ENCODE measurements around the gene PRDM16.

PRDM16 gene

GRCh38 chr1:3311711-3312110 lies 242.7 kb downstream of the PRDM16 start:
- no peak overlapping the region for H3K9ac ChIP-seq (ENCODE audit: low read depth in 1 of 2, low read length in 2 of 2)
- no peaks in the 10 kb centered on the region for H3K36me3 ChIP-seq (ENCODE audit: control insufficient read depth in 1 of 2, insufficient read depth in 2 of 2, low read length in 2 of 2)
- no peaks in the 10 kb centered on the region for H3K9me3 ChIP-seq (ENCODE audit: control insufficient read depth in 1 of 2, low read length in 2 of 2)
- H3K27me3 ChIP-seq (ENCODE audit: control insufficient read depth in 1 of 2, insufficient read depth in 2 of 2, low read length in 2 of 2): no peaks in the 10 kb centered on the region
- no peak overlapping the region for H3K27ac ChIP-seq (ENCODE audit: low read depth, low read length)
- no peak overlapping the region for H3K4me3 ChIP-seq (ENCODE audit: low read depth in 1 of 2, low read length in 2 of 2)
- peaks cover 15 to 24% of the 10 kb centered on the region in 2 donors for H3K4me1 ChIP-seq (ENCODE audit: control insufficient read depth in 1 of 2, insufficient read depth in 2 of 2, low read length in 2 of 2)

- Histone ChIP-seq H3K9ac (ENCODE audit: low read depth in 1 of 2, low read length in 2 of 2) (no peak overlapping the region), H3K9me3 (ENCODE audit: control insufficient read depth in 1 of 2, low read length in 2 of 2) (no peaks in the 10 kb centered on the region), H3K36me3 (ENCODE audit: control insufficient read depth in 1 of 2, insufficient read depth in 2 of 2, low read length in 2 of 2) (no peaks in the 10 kb centered on the region), H3K4me3 (ENCODE audit: low read depth in 1 of 2, low read length in 2 of 2) (no peak overlapping the region), H3K27me3 (ENCODE audit: control insufficient read depth in 1 of 2, insufficient read depth in 2 of 2, low read length in 2 of 2) (no peaks in the 10 kb centered on the region), H3K27ac (ENCODE audit: low read depth, low read length) (peak overlapping the region; percentile 23), H3K4me1 (ENCODE audit: control insufficient read depth in 1 of 2, insufficient read depth in 2 of 2, low read length in 2 of 2) (peaks cover 15 to 24% of the 10 kb centered on the region in 2 donors)
Observed at GRCh38 chr1:3312310-3312897, 243.4 kb downstream of the PRDM16 start.

- Histone ChIP-seq H3K9me3 (ENCODE audit: control insufficient read depth in 1 of 2, low read length in 2 of 2) (no peaks in the 10 kb centered on the region), H3K27ac (ENCODE audit: low read depth, low read length) (peak overlapping the region; percentile 57), H3K9ac (ENCODE audit: low read depth in 1 of 2, low read length in 2 of 2) (no peak overlapping the region), H3K4me1 (ENCODE audit: control insufficient read depth in 1 of 2, insufficient read depth in 2 of 2, low read length in 2 of 2) (peaks cover 15 to 24% of the 10 kb centered on the region in 2 donors), H3K36me3 (ENCODE audit: control insufficient read depth in 1 of 2, insufficient read depth in 2 of 2, low read length in 2 of 2) (no peaks in the 10 kb centered on the region), H3K27me3 (ENCODE audit: control insufficient read depth in 1 of 2, insufficient read depth in 2 of 2, low read length in 2 of 2) (no peaks in the 10 kb centered on the region), H3K4me3 (ENCODE audit: low read depth in 1 of 2, low read length in 2 of 2) (no peak overlapping the region)
Observed at GRCh38 chr1:3312898-3313575, 244.0 kb downstream of the PRDM16 start.

GRCh38 chr1:3313576-3313950 lies 244.6 kb downstream of the PRDM16 start:
- Histone ChIP-seq H3K4me1 (ENCODE audit: control insufficient read depth in 1 of 2, insufficient read depth in 2 of 2, low read length in 2 of 2) (peaks cover 15 to 25% of the 10 kb centered on the region in 2 donors), H3K9me3 (ENCODE audit: control insufficient read depth in 1 of 2, low read length in 2 of 2) (no peaks in the 10 kb centered on the region), H3K27me3 (ENCODE audit: control insufficient read depth in 1 of 2, insufficient read depth in 2 of 2, low read length in 2 of 2) (no peaks in the 10 kb centered on the region), H3K27ac (ENCODE audit: low read depth, low read length) (peak overlapping the region; percentile 57), H3K9ac (ENCODE audit: low read depth in 1 of 2, low read length in 2 of 2) (no peak overlapping the region), H3K4me3 (ENCODE audit: low read depth in 1 of 2, low read length in 2 of 2) (no peak overlapping the region), H3K36me3 (ENCODE audit: control insufficient read depth in 1 of 2, insufficient read depth in 2 of 2, low read length in 2 of 2) (no peaks in the 10 kb centered on the region)

GRCh38 chr1:3314491-3315381 lies 245.7 kb downstream of the PRDM16 start:
- H3K36me3 ChIP-seq (ENCODE audit: control insufficient read depth in 1 of 2, insufficient read depth in 2 of 2, low read length in 2 of 2): no peaks in the 10 kb centered on the region
- H3K9ac ChIP-seq (ENCODE audit: low read depth in 1 of 2, low read length in 2 of 2): no peak overlapping the region
- H3K4me1 ChIP-seq (ENCODE audit: control insufficient read depth in 1 of 2, insufficient read depth in 2 of 2, low read length in 2 of 2): peaks cover 26 to 37% of the 10 kb centered on the region in 2 donors
- no peaks in the 10 kb centered on the region for H3K27me3 ChIP-seq (ENCODE audit: control insufficient read depth in 1 of 2, insufficient read depth in 2 of 2, low read length in 2 of 2)
- no peak overlapping the region for H3K4me3 ChIP-seq (ENCODE audit: low read depth in 1 of 2, low read length in 2 of 2)
- H3K27ac ChIP-seq (ENCODE audit: low read depth, low read length): no peak overlapping the region
- H3K9me3 ChIP-seq (ENCODE audit: control insufficient read depth in 1 of 2, low read length in 2 of 2): no peaks in the 10 kb centered on the region

- no peak overlapping the region for H3K27ac ChIP-seq (ENCODE audit: low read depth, low read length)
- no peak overlapping the region for H3K9ac ChIP-seq (ENCODE audit: low read depth in 1 of 2, low read length in 2 of 2)
- H3K4me3 ChIP-seq (ENCODE audit: low read depth in 1 of 2, low read length in 2 of 2): no peak overlapping the region
- peaks cover 33 to 43% of the 10 kb centered on the region in 2 donors for H3K4me1 ChIP-seq (ENCODE audit: control insufficient read depth in 1 of 2, insufficient read depth in 2 of 2, low read length in 2 of 2)
- H3K36me3 ChIP-seq (ENCODE audit: control insufficient read depth in 1 of 2, insufficient read depth in 2 of 2, low read length in 2 of 2): no peaks in the 10 kb centered on the region
- no peaks in the 10 kb centered on the region for H3K27me3 ChIP-seq (ENCODE audit: control insufficient read depth in 1 of 2, insufficient read depth in 2 of 2, low read length in 2 of 2)
- H3K9me3 ChIP-seq (ENCODE audit: control insufficient read depth in 1 of 2, low read length in 2 of 2): no peaks in the 10 kb centered on the region
Observed at GRCh38 chr1:3315399-3316339, 246.7 kb downstream of the PRDM16 start.

GRCh38 chr1:3316340-3316943 lies 247.4 kb downstream of the PRDM16 start:
- no peak overlapping the region for H3K27ac ChIP-seq (ENCODE audit: low read depth, low read length)

GRCh38 chr1:3317456-3317855 lies 248.5 kb downstream of the PRDM16 start:
- Histone ChIP-seq H3K9ac (ENCODE audit: low read depth in 1 of 2, low read length in 2 of 2) (no peak overlapping the region), H3K4me1 (ENCODE audit: control insufficient read depth in 1 of 2, insufficient read depth in 2 of 2, low read length in 2 of 2) (peaks cover 48 to 60% of the 10 kb centered on the region in 2 donors), H3K4me3 (ENCODE audit: low read depth in 1 of 2, low read length in 2 of 2) (no peak overlapping the region), H3K27me3 (ENCODE audit: control insufficient read depth in 1 of 2, insufficient read depth in 2 of 2, low read length in 2 of 2) (no peaks in the 10 kb centered on the region), H3K9me3 (ENCODE audit: control insufficient read depth in 1 of 2, low read length in 2 of 2) (no peaks in the 10 kb centered on the region), H3K27ac (ENCODE audit: low read depth, low read length) (no peak overlapping the region), H3K36me3 (ENCODE audit: control insufficient read depth in 1 of 2, insufficient read depth in 2 of 2, low read length in 2 of 2) (no peaks in the 10 kb centered on the region)

More at GRCh38 chr1:3316340-3316943, 247.4 kb downstream of the PRDM16 start:
- Histone ChIP-seq H3K4me3 (ENCODE audit: low read depth in 1 of 2, low read length in 2 of 2) (no peak overlapping the region), H3K9me3 (ENCODE audit: control insufficient read depth in 1 of 2, low read length in 2 of 2) (no peaks in the 10 kb centered on the region), H3K4me1 (ENCODE audit: control insufficient read depth in 1 of 2, insufficient read depth in 2 of 2, low read length in 2 of 2) (peaks cover 40 to 50% of the 10 kb centered on the region in 2 donors), H3K27me3 (ENCODE audit: control insufficient read depth in 1 of 2, insufficient read depth in 2 of 2, low read length in 2 of 2) (no peaks in the 10 kb centered on the region), H3K36me3 (ENCODE audit: control insufficient read depth in 1 of 2, insufficient read depth in 2 of 2, low read length in 2 of 2) (no peaks in the 10 kb centered on the region), H3K9ac (ENCODE audit: low read depth in 1 of 2, low read length in 2 of 2) (no peak overlapping the region)

GRCh38 chr1:3318329-3318728 lies 249.3 kb downstream of the PRDM16 start:
- Histone ChIP-seq H3K9me3 (ENCODE audit: control insufficient read depth in 1 of 2, low read length in 2 of 2) (no peaks in the 10 kb centered on the region), H3K9ac (ENCODE audit: low read depth in 1 of 2, low read length in 2 of 2) (no peak overlapping the region), H3K27ac (ENCODE audit: low read depth, low read length) (no peak overlapping the region), H3K36me3 (ENCODE audit: control insufficient read depth in 1 of 2, insufficient read depth in 2 of 2, low read length in 2 of 2) (no peaks in the 10 kb centered on the region), H3K4me3 (ENCODE audit: low read depth in 1 of 2, low read length in 2 of 2) (no peak overlapping the region), H3K27me3 (ENCODE audit: control insufficient read depth in 1 of 2, insufficient read depth in 2 of 2, low read length in 2 of 2) (no peaks in the 10 kb centered on the region), H3K4me1 (ENCODE audit: control insufficient read depth in 1 of 2, insufficient read depth in 2 of 2, low read length in 2 of 2) (peaks cover 52 to 65% of the 10 kb centered on the region in 2 donors)
